Activated CD8-positive, alpha-beta T cell treated with anti-CD3 and anti-CD28 coated beads, Interleukin-2, amount 10 ng/mL, durations not matched to agents 7 days and 5 days (primary cell): Measurements from ENCODE around the gene IP6K2. TPM values are rescaled to one million over a fixed set of nuclear protein-coding genes. Genes with fewer than 3 reads are reported as not detected.

Experiments used
- ATAC-seq: fragments of 150-1000 bp; cut with Tn5 transposase; one replicate; pipeline ENCODE4 v1.10.0; 2021; ENCODE audit warnings: moderate library complexity
- CTCF ChIA-PET: fragments of 350-600 bp; sonication (Branson Sonifier 250); formaldehyde crosslinking; loops from one replicate; lab custom pipeline; 2021; ENCODE audit warnings: antibody characterized with exemption; lab: Charles Lee
- POLR2A ChIA-PET: fragments of 350-600 bp; sonication (Branson Sonifier 250); formaldehyde crosslinking; loops from one replicate; lab custom pipeline; 2021; ENCODE audit warnings: antibody characterized with exemption; lab: Charles Lee
- DNase-seq: peaks from one replicate; pipeline ENCODE4 v3.0.0-alpha.2; 2020
- H3K27ac Mint-ChIP-seq: one replicate; pipeline ENCODE4 v1.8.0; 2021; ENCODE audit warnings: mild to moderate bottlenecking, mixed read lengths
- H3K27me3 Mint-ChIP-seq: one replicate; pipeline ENCODE4 v1.8.0; 2021; ENCODE audit warnings: low read depth, mixed read lengths
- H3K36me3 Mint-ChIP-seq: one replicate; pipeline ENCODE4 v1.8.0; 2021; ENCODE audit warnings: low read depth, mixed read lengths
- H3K4me1 Mint-ChIP-seq: one replicate; pipeline ENCODE4 v1.8.0; 2021; ENCODE audit warnings: low read depth, mixed read lengths
- H3K4me3 Mint-ChIP-seq: one replicate; pipeline ENCODE4 v1.8.0; 2021; ENCODE audit warnings: mild to moderate bottlenecking, mixed read lengths
- H3K9me3 Mint-ChIP-seq: one replicate; pipeline ENCODE4 v1.8.0; 2022; ENCODE audit warnings: mixed read lengths; ENCODE audit not compliant: insufficient read depth
- total RNA-seq, 2 experiments: library from RNA; stranded (reverse); gene quantifications; one replicate each; pipeline ENCODE4 v1.2.3, GENCODE V29; 2021

The IP6K2 gene
- total RNA-seq, 2 experiments from 2014 or later = 49.6 to 50.4 TPM

GRCh38 chr3:48700731-48701405 lies 16.2 kb downstream of the IP6K2 start:
- Mint-ChIP-seq H3K36me3 (peaks cover 32% of the 10 kb centered on the region), H3K4me3 (no peak overlapping the region), H3K9me3 (no peaks in the 10 kb centered on the region), H3K27ac (no peak overlapping the region), H3K4me1 (peaks cover 8% of the 10 kb centered on the region), H3K27me3 (no peaks in the 10 kb centered on the region)
- ATAC-seq (no peak), DNase-seq (no peak)
- CTCF ChIA-PET = interaction anchor here (1.0 kb wide), 1 partner anchor 39 kb away, joined by 3 read pairs; no protein-coding TSS in a partner anchor
- POLR2A ChIA-PET = no interaction called here

- CTCF ChIA-PET = interaction anchor here (1.9 to 2.4 kb wide), 2 partner anchors 13 to 14 kb away, joined by 6 to 11 read pairs; partner anchors contain the start of gene NCKIPSD
- H3K4me1 Mint-ChIP-seq = peaks cover 4% of the 10 kb centered on the region
- peaks cover 35% of the 10 kb centered on the region for H3K36me3 Mint-ChIP-seq
- no peaks in the 10 kb centered on the region for H3K27me3 Mint-ChIP-seq
- H3K4me3 Mint-ChIP-seq = no peak overlapping the region
- no peak for DNase-seq
- POLR2A ChIA-PET = interaction anchor here (0.7 kb wide), 1 partner anchor 18 kb away, joined by 3 read pairs; the partner anchor contains the start of gene IP6K2
- no peaks in the 10 kb centered on the region for H3K9me3 Mint-ChIP-seq
- H3K27ac Mint-ChIP-seq = no peak overlapping the region
- no peak for ATAC-seq
These were observed 18.1 kb downstream of the IP6K2 start for GRCh38 chr3:48698891-48699290.

DNA sequence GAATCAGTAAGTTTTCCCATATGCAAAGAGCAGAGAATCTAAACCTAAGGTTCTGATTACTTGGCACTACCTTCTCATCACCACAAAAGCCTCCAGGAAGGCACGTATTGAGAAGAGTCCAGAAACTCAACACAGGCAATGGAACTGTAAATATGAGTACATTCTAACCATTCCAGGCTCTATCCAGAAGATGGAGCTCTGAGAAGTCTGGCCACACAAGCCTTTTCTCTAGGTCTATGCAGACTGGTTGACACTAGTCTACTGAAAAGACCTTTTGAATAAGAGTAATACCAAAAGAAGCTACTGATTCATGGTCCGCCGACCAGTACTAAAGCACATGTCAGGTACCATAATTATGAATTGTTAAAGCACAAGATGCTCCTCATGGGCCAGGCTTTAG lies 19.1 kb downstream of the IP6K2 start:
- no peak overlapping the region for H3K27ac Mint-ChIP-seq
- ATAC-seq (no peak), DNase-seq (no peak)
- H3K27me3 Mint-ChIP-seq = no peaks in the 10 kb centered on the region
- H3K4me1 Mint-ChIP-seq = peaks cover 4% of the 10 kb centered on the region
- CTCF ChIA-PET = interaction anchor here (0.6 to 2.4 kb wide), 4 partner anchors 9 to 42 kb away, joined by 3 to 11 read pairs (median 5); partner anchors contain the start of gene NCKIPSD
- no peak overlapping the region for H3K4me3 Mint-ChIP-seq
- POLR2A ChIA-PET = no interaction called here
- peaks cover 38% of the 10 kb centered on the region for H3K36me3 Mint-ChIP-seq
- no peaks in the 10 kb centered on the region for H3K9me3 Mint-ChIP-seq

- Mint-ChIP-seq H3K36me3 (peaks cover 40% of the 10 kb centered on the region), H3K27ac (no peak overlapping the region), H3K4me3 (no peak overlapping the region), H3K9me3 (no peaks in the 10 kb centered on the region), H3K4me1 (peaks cover 2% of the 10 kb centered on the region), H3K27me3 (no peaks in the 10 kb centered on the region)
- POLR2A ChIA-PET = no interaction called here
- DNase-seq (no peak), ATAC-seq (no peak)
- CTCF ChIA-PET = interaction anchor here (1.7 to 2.4 kb wide), 2 partner anchors 10 to 11 kb away, joined by 7 to 11 read pairs; partner anchors contain the start of gene NCKIPSD
These were observed 20.4 kb downstream of the IP6K2 start for GRCh38 chr3:48696601-48697000.

- Mint-ChIP-seq H3K9me3 (no peaks in the 10 kb centered on the region), H3K27ac (no peak overlapping the region), H3K4me1 (peaks cover 2% of the 10 kb centered on the region), H3K36me3 (peaks cover 43% of the 10 kb centered on the region), H3K4me3 (no peak overlapping the region), H3K27me3 (no peaks in the 10 kb centered on the region)
- ChIA-PET POLR2A (no interaction called here), CTCF (interaction anchor here (1.7 kb wide), 1 partner anchor 10 kb away, joined by 7 read pairs; the partner anchor contains the start of gene NCKIPSD)
- ATAC-seq (no peak), DNase-seq (no peak)
These were observed 20.9 kb downstream of the IP6K2 start for GRCh38 chr3:48696156-48696555.

DNA sequence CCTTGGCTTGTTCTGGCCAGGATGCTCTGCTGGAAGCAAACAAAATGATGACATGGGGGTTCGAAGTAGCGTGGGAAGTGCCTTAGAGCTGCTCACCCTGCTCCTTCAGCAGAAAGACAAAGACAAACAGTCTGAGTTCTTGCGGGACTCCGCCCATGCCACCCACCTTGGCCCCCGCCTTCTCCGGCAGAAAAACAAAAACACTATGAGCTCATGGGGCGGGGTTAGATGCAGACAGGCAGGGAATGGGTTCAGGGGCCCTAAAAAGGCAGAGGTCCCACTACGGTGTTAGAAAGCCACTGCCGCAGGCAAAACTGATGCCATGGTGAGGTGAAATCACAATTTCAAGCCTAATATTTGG lies 21.6 kb downstream of the IP6K2 start:
- ATAC-seq (no peak), DNase-seq (no peak)
- peaks cover 46% of the 10 kb centered on the region for H3K36me3 Mint-ChIP-seq
- no peak overlapping the region for H3K27ac Mint-ChIP-seq
- no peaks in the 10 kb centered on the region for H3K27me3 Mint-ChIP-seq
- peaks cover 2% of the 10 kb centered on the region for H3K4me1 Mint-ChIP-seq
- CTCF ChIA-PET = interaction anchor here (1.7 kb wide), 1 partner anchor 9 kb away, joined by 7 read pairs; the partner anchor contains the start of gene NCKIPSD
- no peaks in the 10 kb centered on the region for H3K9me3 Mint-ChIP-seq
- H3K4me3 Mint-ChIP-seq = no peak overlapping the region
- POLR2A ChIA-PET = no interaction called here

- peaks cover 49% of the 10 kb centered on the region for H3K36me3 Mint-ChIP-seq
- CTCF ChIA-PET = interaction anchor here (1.7 kb wide), 1 partner anchor 9 kb away, joined by 7 read pairs; the partner anchor contains the start of gene NCKIPSD
- H3K9me3 Mint-ChIP-seq = no peaks in the 10 kb centered on the region
- ATAC-seq (no peak), DNase-seq (no peak)
- POLR2A ChIA-PET = no interaction called here
- H3K27me3 Mint-ChIP-seq = no peaks in the 10 kb centered on the region
- no peak overlapping the region for H3K4me3 Mint-ChIP-seq
- peaks cover 2% of the 10 kb centered on the region for H3K4me1 Mint-ChIP-seq
- peak overlapping the region; percentile 41 for H3K27ac Mint-ChIP-seq
These were observed 22.2 kb downstream of the IP6K2 start for GRCh38 chr3:48694610-48695392.

GRCh38 chr3:48693826-48694225 lies 23.2 kb downstream of the IP6K2 start:
- CTCF ChIA-PET = interaction anchor here (1.2 kb wide), 1 partner anchor 9 kb away, joined by 4 read pairs; no protein-coding TSS in a partner anchor
- no peaks in the 10 kb centered on the region for H3K9me3 Mint-ChIP-seq
- no peak for ATAC-seq
- no peak for DNase-seq
- H3K27me3 Mint-ChIP-seq = no peaks in the 10 kb centered on the region
- no peaks in the 10 kb centered on the region for H3K4me1 Mint-ChIP-seq
- no peak overlapping the region for H3K27ac Mint-ChIP-seq
- no peak overlapping the region for H3K4me3 Mint-ChIP-seq
- POLR2A ChIA-PET = no interaction called here
- peaks cover 47% of the 10 kb centered on the region for H3K36me3 Mint-ChIP-seq

- H3K27ac Mint-ChIP-seq = no peak overlapping the region
- CTCF ChIA-PET = interaction anchor here (0.8 to 1.2 kb wide), 2 partner anchors 8 to 257 kb away, joined by 3 to 4 read pairs; no protein-coding TSS in a partner anchor
- DNase-seq (no peak), ATAC-seq (no peak)
- peaks cover 53% of the 10 kb centered on the region for H3K36me3 Mint-ChIP-seq
- H3K4me1 Mint-ChIP-seq = no peaks in the 10 kb centered on the region
- H3K27me3 Mint-ChIP-seq = no peaks in the 10 kb centered on the region
- no peaks in the 10 kb centered on the region for H3K9me3 Mint-ChIP-seq
- POLR2A ChIA-PET = interaction anchor here (1.3 kb wide), 1 partner anchor 24 kb away, joined by 5 read pairs; the partner anchor contains the start of gene IP6K2
- no peak overlapping the region for H3K4me3 Mint-ChIP-seq
These were observed 24.5 kb downstream of the IP6K2 start for GRCh38 chr3:48692551-48692950.

DNA sequence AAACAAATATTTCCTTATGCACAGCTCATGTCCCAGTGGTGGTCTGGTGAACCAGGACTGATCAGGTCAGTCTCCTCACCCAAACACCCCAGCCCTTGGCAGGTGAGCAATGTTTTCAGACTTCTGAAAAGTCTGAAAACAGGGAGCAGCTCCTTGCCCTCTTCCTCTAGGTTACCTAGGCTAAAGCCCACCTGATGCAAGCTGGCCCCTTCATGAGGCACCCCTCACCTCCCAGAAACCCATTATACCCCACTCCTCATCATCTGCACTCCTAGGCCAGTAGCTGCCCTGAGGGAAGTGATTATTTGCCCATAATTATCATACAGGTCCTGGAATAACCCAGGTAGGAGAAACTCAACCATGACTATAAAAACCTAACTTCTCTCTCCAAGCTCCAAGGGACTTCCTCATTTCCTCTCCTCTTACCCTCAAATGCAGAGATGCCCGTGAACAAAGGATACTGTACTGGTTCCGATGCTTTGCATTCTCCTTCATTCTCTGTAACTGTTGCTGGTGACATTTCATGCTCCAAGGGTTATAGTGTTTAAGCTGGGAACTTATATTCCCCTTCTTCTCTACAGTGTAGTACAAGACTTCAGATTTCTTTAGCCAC lies 26.1 kb downstream of the IP6K2 start:
- CTCF ChIA-PET = no interaction called here
- H3K27me3 Mint-ChIP-seq = no peaks in the 10 kb centered on the region
- H3K27ac Mint-ChIP-seq = no peak overlapping the region
- ATAC-seq (no peak), DNase-seq (no peak)
- no peak overlapping the region for H3K4me3 Mint-ChIP-seq
- H3K4me1 Mint-ChIP-seq = peaks cover 8% of the 10 kb centered on the region
- peaks cover 55% of the 10 kb centered on the region for H3K36me3 Mint-ChIP-seq
- POLR2A ChIA-PET = no interaction called here
- no peaks in the 10 kb centered on the region for H3K9me3 Mint-ChIP-seq

- Mint-ChIP-seq H3K36me3 (peaks cover 47% of the 10 kb centered on the region), H3K4me3 (no peak overlapping the region), H3K27me3 (no peaks in the 10 kb centered on the region), H3K4me1 (peaks cover 15% of the 10 kb centered on the region), H3K27ac (no peak overlapping the region), H3K9me3 (no peaks in the 10 kb centered on the region)
- ATAC-seq (no peak), DNase-seq (no peak)
- POLR2A ChIA-PET = interaction anchor here (0.6 kb wide), 1 partner anchor 15 kb away, joined by 4 read pairs; no protein-coding TSS in a partner anchor
- CTCF ChIA-PET = interaction anchor here (1.3 kb wide), 1 partner anchor 50 kb away, joined by 3 read pairs; no protein-coding TSS in a partner anchor
These were observed 27.6 kb downstream of the IP6K2 start for GRCh38 chr3:48689384-48689783.
